Astrocyte (in vitro differentiated cells and primary cell): ENCODE data around the gene NUTM2D. TPM values are rescaled to one million over a fixed set of nuclear protein-coding genes. Genes with fewer than 3 reads are reported as not detected.
"Not testable (repeated sequence)": the region's sequence is repeated elsewhere in the genome, so short reads cannot be mapped to it uniquely, and the experiment has no call there.

Experiments
- DNase-seq: peaks from one replicate; pipeline ENCODE4 v3.0.0-alpha.2; 2010; ENCODE audit warnings: low read depth
- FAIRE-seq: peaks from 2 replicates; lab custom pipeline; 2011; peaks lifted over from hg19 to GRCh38; lab: Jason Lieb, UNC
- H2AFZ ChIP-seq: 2 replicates; pipeline ENCODE4 v1.6.0; 2012; ENCODE audit warnings: low read depth, low read length, inconsistent platforms
- H3K27ac ChIP-seq: 2 replicates; pipeline ENCODE4 v1.5.1; 2011; ENCODE audit warnings: low read depth, low read length, inconsistent platforms
- H3K27me3 ChIP-seq: 2 replicates; pipeline ENCODE4 v1.6.0; 2011; ENCODE audit warnings: low read length, inconsistent platforms; ENCODE audit not compliant: insufficient read depth
- H3K36me3 ChIP-seq: 2 replicates; pipeline ENCODE4 v1.5.1; 2011; ENCODE audit warnings: low read length, inconsistent platforms; ENCODE audit not compliant: insufficient read depth
- H3K4me1 ChIP-seq: 2 replicates; pipeline ENCODE4 v1.5.1; 2011; ENCODE audit warnings: low read length, inconsistent platforms; ENCODE audit not compliant: insufficient read depth
- H3K4me2 ChIP-seq: 2 replicates; pipeline ENCODE4 v1.6.0; 2012; ENCODE audit warnings: low read length, inconsistent platforms
- H3K4me3 ChIP-seq: 2 replicates; pipeline ENCODE4 v1.5.1; 2011; ENCODE audit warnings: low read depth, mild to moderate bottlenecking, low read length, inconsistent platforms; ENCODE audit not compliant: insufficient read depth
- H3K79me2 ChIP-seq: 2 replicates; pipeline ENCODE4 v1.6.0; 2012; ENCODE audit warnings: mild to moderate bottlenecking, low read length, inconsistent platforms; ENCODE audit not compliant: insufficient read depth
- H3K9ac ChIP-seq: 2 replicates; pipeline ENCODE4 v1.6.0; 2012; ENCODE audit warnings: mild to moderate bottlenecking, low read length, inconsistent platforms
- H3K9me3 ChIP-seq: 2 replicates; pipeline ENCODE4 v1.5.1; 2012; ENCODE audit warnings: low read depth, mild to moderate bottlenecking, low read length, inconsistent platforms; ENCODE audit not compliant: insufficient read depth
- H4K20me1 ChIP-seq: 2 replicates; pipeline ENCODE4 v1.6.0; 2012; ENCODE audit warnings: low read length, inconsistent platforms; ENCODE audit not compliant: insufficient read depth
- H3K27ac Mint-ChIP-seq: one replicate; pipeline ENCODE4 v1.8.0; 2021; ENCODE audit warnings: mild to moderate bottlenecking, mixed read lengths; ENCODE audit not compliant: unreplicated experiment
- H3K27me3 Mint-ChIP-seq: one replicate; pipeline ENCODE4 v1.8.0; 2021; ENCODE audit warnings: low read depth, mixed read lengths; ENCODE audit not compliant: unreplicated experiment
- H3K36me3 Mint-ChIP-seq: one replicate; pipeline ENCODE4 v1.8.0; 2021; ENCODE audit warnings: low read depth, mixed read lengths; ENCODE audit not compliant: unreplicated experiment
- H3K4me1 Mint-ChIP-seq: one replicate; pipeline ENCODE4 v1.8.0; 2021; ENCODE audit warnings: low read depth, mixed read lengths; ENCODE audit not compliant: unreplicated experiment
- H3K4me3 Mint-ChIP-seq: one replicate; pipeline ENCODE4 v1.8.0; 2021; ENCODE audit warnings: mild to moderate bottlenecking, moderate library complexity, mixed read lengths; ENCODE audit not compliant: unreplicated experiment
- H3K9me3 Mint-ChIP-seq: one replicate; pipeline ENCODE4 v1.8.0; 2021; ENCODE audit warnings: mild to moderate bottlenecking, mixed read lengths; ENCODE audit not compliant: unreplicated experiment
- total RNA-seq: library from RNA; stranded (reverse); gene quantifications from 2 replicates; pipeline ENCODE4 v1.2.1, GENCODE V29; 2021

Gene NUTM2D
- total RNA-seq, 1 donor from 2014 or later: 6.9 TPM

DNA sequence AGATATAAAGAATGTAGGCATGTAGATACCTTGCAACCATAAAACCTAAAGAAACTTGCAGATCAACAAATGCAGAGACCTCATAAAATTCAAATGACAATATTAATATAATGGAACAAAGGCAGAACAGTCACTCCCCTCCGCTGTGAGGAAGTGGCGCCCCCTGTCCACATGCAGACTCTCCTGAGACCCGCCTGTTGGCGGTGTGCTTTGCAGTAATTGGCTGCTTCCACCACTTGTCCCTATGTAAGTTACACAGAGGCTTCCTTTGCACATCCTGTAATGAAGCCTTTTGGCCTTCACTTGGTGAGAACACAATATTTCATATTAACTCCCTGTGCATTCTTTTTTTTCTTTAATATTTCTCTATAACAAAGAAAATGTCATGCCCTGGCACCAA lies 21.6 kb downstream of the NUTM2D start:
- DNase-seq, H3K27ac Mint-ChIP-seq, H3K9me3 ChIP-seq, H3K36me3 Mint-ChIP-seq, H3K9ac ChIP-seq, H3K27ac ChIP-seq, FAIRE-seq, H3K4me3 ChIP-seq, H4K20me1 ChIP-seq, H3K9me3 Mint-ChIP-seq, H3K4me1 Mint-ChIP-seq, H3K4me2 ChIP-seq, H2AFZ ChIP-seq, H3K36me3 ChIP-seq, H3K79me2 ChIP-seq, H3K4me3 Mint-ChIP-seq, H3K4me1 ChIP-seq, H3K27me3 Mint-ChIP-seq, H3K27me3 ChIP-seq: not testable (repeated sequence)

DNA sequence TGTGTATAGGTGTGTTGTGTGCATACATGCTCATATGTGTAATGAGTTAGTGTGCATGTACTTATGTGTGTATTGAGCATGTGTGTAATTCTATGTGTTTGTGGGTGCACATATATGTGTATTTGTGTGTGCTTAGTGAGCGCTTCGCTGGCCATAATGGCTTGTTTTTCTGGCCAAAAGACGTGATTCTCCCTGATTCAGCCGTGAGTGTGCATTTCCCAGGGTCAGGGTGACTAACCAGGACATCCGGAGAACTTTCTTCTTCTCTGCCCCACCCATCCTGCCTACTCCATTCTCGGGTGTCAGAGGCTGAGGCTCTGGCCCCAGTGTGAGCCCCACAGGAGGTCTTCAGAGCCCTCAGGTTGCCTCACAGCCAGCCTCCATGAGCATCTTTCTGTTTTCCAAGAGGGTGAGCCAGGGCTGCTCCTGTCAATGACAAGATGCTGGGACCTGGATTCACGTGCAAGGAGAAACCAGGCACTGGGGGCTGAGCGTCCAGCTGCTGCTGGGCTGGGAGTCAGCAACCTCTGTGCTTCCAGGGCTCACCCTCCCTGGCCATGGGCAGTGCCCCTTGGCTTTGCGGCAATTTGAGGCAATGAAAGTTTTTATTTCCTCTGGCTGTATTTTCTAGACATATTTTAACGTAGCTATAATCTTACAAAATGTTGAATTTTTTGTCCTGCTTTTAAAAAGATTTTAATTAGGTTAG lies 25.8 kb downstream of the NUTM2D start:
- H2AFZ ChIP-seq, H3K4me2 ChIP-seq, H3K9ac ChIP-seq, H3K4me1 ChIP-seq, H3K9me3 Mint-ChIP-seq, H3K4me3 Mint-ChIP-seq, H3K27ac ChIP-seq, H3K27me3 ChIP-seq, FAIRE-seq, H3K27ac Mint-ChIP-seq, H3K27me3 Mint-ChIP-seq, H3K4me1 Mint-ChIP-seq, H3K4me3 ChIP-seq, H3K9me3 ChIP-seq, H4K20me1 ChIP-seq, H3K36me3 Mint-ChIP-seq, H3K36me3 ChIP-seq, H3K79me2 ChIP-seq: not testable (repeated sequence)
- DNase-seq: peak; percentile 8

DNA sequence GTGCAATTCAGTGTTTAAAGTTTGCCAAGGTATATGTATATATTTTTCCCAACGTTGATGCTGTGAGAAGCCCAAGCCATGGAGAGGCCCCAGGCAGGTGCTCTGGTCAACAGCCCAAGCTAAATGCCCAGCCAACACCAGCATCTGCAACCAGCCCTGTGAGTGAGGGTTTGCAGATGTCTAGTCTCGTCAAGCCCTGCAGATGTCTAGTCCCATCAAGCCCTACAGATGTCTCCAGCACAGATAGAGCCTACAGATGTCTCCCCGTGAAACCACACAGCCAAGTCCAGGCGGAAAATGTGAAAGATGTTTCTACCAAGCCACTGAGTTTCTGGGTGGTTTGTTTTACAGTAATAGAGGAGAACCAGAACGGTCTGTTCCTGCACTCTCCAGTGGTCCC lies 26.7 kb downstream of the NUTM2D start:
- H2AFZ ChIP-seq, H3K36me3 ChIP-seq, H3K9ac ChIP-seq, H3K9me3 Mint-ChIP-seq, FAIRE-seq, DNase-seq, H4K20me1 ChIP-seq, H3K4me1 Mint-ChIP-seq, H3K4me2 ChIP-seq, H3K4me3 Mint-ChIP-seq, H3K27me3 ChIP-seq, H3K4me3 ChIP-seq, H3K27ac Mint-ChIP-seq, H3K4me1 ChIP-seq, H3K27ac ChIP-seq, H3K36me3 Mint-ChIP-seq, H3K79me2 ChIP-seq, H3K27me3 Mint-ChIP-seq, H3K9me3 ChIP-seq: not testable (repeated sequence)

DNA sequence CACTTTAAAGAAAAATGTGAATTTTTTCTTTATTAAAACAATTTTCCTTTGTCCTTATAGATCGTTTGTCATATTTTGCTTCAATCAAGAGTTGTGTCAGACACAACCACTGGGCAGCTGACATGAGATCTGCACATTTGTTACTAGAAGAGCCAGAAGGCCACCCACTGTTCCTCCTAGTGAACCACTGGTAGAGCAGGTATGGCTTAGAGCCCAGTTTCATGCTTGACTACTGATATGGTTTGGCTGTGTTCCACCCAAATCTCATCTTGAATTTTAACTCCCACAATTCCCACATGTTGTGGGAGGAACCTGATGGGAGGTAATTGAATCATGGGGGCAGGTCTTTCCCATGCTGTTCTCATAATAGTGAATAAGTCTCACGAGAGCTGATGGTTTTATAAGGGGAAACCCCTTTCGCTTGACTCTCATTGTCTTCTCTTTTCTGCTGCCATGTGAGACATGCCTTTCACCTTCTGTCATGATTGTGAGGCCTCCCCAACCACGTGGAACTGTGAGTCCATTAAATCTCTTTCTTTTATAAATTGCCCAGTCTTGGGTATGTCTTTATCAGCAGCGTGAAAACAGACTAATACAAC lies 28.3 kb downstream of the NUTM2D start:
- not testable (repeated sequence) for H3K4me3 ChIP-seq, H3K9me3 ChIP-seq

DNA sequence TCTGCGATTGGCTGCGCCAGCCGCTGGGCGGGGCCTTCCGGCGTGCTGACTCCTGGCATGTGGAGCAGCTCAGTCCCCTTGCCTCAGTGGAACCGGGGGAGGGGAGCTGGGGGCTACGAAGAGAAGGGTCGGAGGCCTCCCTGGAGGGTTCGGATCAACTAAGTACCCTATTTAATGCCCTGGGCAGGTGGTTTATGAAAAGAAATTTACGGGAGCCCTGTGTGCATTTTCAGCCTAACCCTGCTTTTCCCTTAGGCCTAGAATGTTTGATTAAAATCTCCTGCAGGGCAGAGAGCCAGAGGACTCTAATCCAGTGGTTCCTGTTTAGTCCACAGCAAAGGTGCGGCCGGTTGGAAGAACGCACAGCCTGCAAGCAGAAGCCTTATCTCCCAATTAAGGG lies 33.8 kb downstream of the NUTM2D start:
- not testable (repeated sequence) for H3K4me1 Mint-ChIP-seq, H3K36me3 Mint-ChIP-seq, FAIRE-seq, H4K20me1 ChIP-seq, H3K9ac ChIP-seq, H3K27me3 Mint-ChIP-seq, H3K27ac Mint-ChIP-seq, H3K36me3 ChIP-seq, DNase-seq, H3K79me2 ChIP-seq, H2AFZ ChIP-seq, H3K9me3 ChIP-seq, H3K4me3 ChIP-seq, H3K27ac ChIP-seq, H3K4me1 ChIP-seq, H3K9me3 Mint-ChIP-seq, H3K4me2 ChIP-seq, H3K4me3 Mint-ChIP-seq, H3K27me3 ChIP-seq

More for the DNA sequence above, 28.3 kb downstream of the NUTM2D start:
- not testable (repeated sequence) for H3K27ac Mint-ChIP-seq, H3K27ac ChIP-seq, H3K9ac ChIP-seq, H3K4me1 Mint-ChIP-seq, H3K4me1 ChIP-seq, H3K27me3 Mint-ChIP-seq, FAIRE-seq, H3K36me3 ChIP-seq, H3K36me3 Mint-ChIP-seq, H3K27me3 ChIP-seq, H4K20me1 ChIP-seq, H3K4me3 Mint-ChIP-seq, H3K79me2 ChIP-seq, H3K4me2 ChIP-seq, DNase-seq, H3K9me3 Mint-ChIP-seq, H2AFZ ChIP-seq

DNA sequence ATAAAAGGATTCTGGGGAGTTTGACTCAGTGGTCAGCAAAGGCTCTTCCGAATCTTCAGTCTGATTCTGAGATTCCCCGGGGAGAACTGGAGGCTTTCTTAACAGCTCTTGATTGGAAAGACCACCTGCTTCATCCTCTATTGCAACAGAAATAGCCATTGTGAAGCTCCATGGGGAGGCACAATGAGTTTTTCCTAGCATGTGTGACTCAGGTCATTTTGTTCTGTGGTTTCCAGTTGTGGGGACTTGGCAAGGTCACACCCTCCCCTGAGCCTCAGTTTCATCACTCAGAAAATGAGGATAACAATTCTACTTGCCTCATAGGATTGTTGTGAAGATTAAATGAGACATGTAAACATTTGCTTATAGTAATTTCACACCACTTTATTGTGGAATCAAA lies 38.7 kb downstream of the NUTM2D start:
- H3K4me3 Mint-ChIP-seq, FAIRE-seq, DNase-seq, H3K9me3 Mint-ChIP-seq, H3K79me2 ChIP-seq, H3K27me3 Mint-ChIP-seq, H4K20me1 ChIP-seq, H3K4me2 ChIP-seq, H3K4me3 ChIP-seq, H3K27ac Mint-ChIP-seq, H2AFZ ChIP-seq, H3K36me3 Mint-ChIP-seq, H3K36me3 ChIP-seq, H3K9ac ChIP-seq, H3K9me3 ChIP-seq, H3K4me1 ChIP-seq, H3K27ac ChIP-seq, H3K4me1 Mint-ChIP-seq, H3K27me3 ChIP-seq: not testable (repeated sequence)
